HepG2 (cell line): ENCODE results near the gene USP7. TPM values are rescaled to one million over a fixed set of nuclear protein-coding genes. Genes with fewer than 3 reads are reported as not detected.
A peak's percentile ranks its signal among the peaks of the same experiment; 100 is the strongest.

Experiments used
- CC2D1A ChIP-seq: sonication (generic); formaldehyde crosslinking; IDR thresholded peaks from 2 replicates; pipeline ENCODE4 v1.8.1; 2023; ENCODE audit warnings: mild to moderate bottlenecking, missing genetic modification reagents
- ERF ChIP-seq: IDR thresholded peaks from 2 replicates; pipeline ENCODE4 v1.6.1; 2018; ENCODE audit warnings: missing biosample characterization, missing genetic modification reagents
- FOXO4 ChIP-seq: sonication (generic); formaldehyde crosslinking; conservative IDR thresholded peaks from 2 replicates; pipeline ENCODE4 v1.8.1; 2023; ENCODE audit warnings: missing genetic modification reagents
- HOXD1 ChIP-seq: sonication (generic); formaldehyde crosslinking; IDR thresholded peaks from 2 replicates; pipeline ENCODE4 v1.5.0; 2020; ENCODE audit warnings: missing genetic modification reagents
- IKZF5 ChIP-seq: IDR thresholded peaks from 2 replicates; pipeline ENCODE4 v1.6.1; 2018; ENCODE audit warnings: missing genetic modification reagents, mild to moderate bottlenecking, missing compliant biosample characterization
- JARID2 ChIP-seq: sonication (generic); formaldehyde crosslinking; IDR thresholded peaks from 2 replicates; pipeline ENCODE4 v1.8.1; 2023; ENCODE audit warnings: missing genetic modification reagents, inconsistent platforms; ENCODE audit not compliant: insufficient replicate concordance
- JUN ChIP-seq: sonication (generic); formaldehyde crosslinking; IDR thresholded peaks from 2 replicates; pipeline ENCODE4 v1.4.0; 2020; ENCODE audit warnings: mild to moderate bottlenecking, missing genetic modification reagents
- MAFF ChIP-seq: IDR thresholded peaks from 2 replicates; pipeline ENCODE4 v1.6.1; 2011; ENCODE audit warnings: low read depth, low read length, improper control_type of control experiment
- ONECUT2 ChIP-seq: sonication (generic); formaldehyde crosslinking; IDR thresholded peaks from 2 replicates; pipeline ENCODE4 v1.4.0; 2020; ENCODE audit warnings: missing genetic modification reagents
- PRPF4 ChIP-seq: fragments of 200-400 bp; formaldehyde crosslinking; IDR thresholded peaks from 2 replicates; pipeline ENCODE4 v1.6.1; 2016; ENCODE audit warnings: low read length, low read depth; ENCODE audit not compliant: poor library complexity, severe bottlenecking
- SAFB2 ChIP-seq: sonication (generic); formaldehyde crosslinking; IDR thresholded peaks from 2 replicates; pipeline ENCODE4 v1.5.1; 2020; ENCODE audit warnings: missing genetic modification reagents, low read depth, mild to moderate bottlenecking, borderline replicate concordance
- SP1 ChIP-seq, 2 experiments: fragments of 450-650 bp in 1 of 2; sonication (generic) in 1 of 2; formaldehyde crosslinking in 1 of 2; IDR thresholded peaks; 2 replicates each; pipeline versions ENCODE4 v1.4.0 to v1.6.1; 2016 to 2020; ENCODE audit warnings: missing genetic modification reagents in 1 of 2
- ZBTB7B ChIP-seq: sonication (generic); formaldehyde crosslinking; IDR thresholded peaks from 2 replicates; pipeline ENCODE4 v1.4.0; 2020; ENCODE audit warnings: missing genetic modification reagents
- ZHX1 ChIP-seq: sonication (generic); formaldehyde crosslinking; IDR thresholded peaks from 2 replicates; pipeline ENCODE4 v1.8.1; 2022; ENCODE audit warnings: low read depth, mild to moderate bottlenecking, missing genetic modification reagents
- ZNF558 ChIP-seq: sonication (generic); formaldehyde crosslinking; IDR thresholded peaks from 2 replicates; pipeline ENCODE4 v1.9.0; 2022; ENCODE audit warnings: mild to moderate bottlenecking, missing genetic modification reagents, borderline replicate concordance
- ZNF597 ChIP-seq: sonication (generic); formaldehyde crosslinking; IDR thresholded peaks from 2 replicates; pipeline ENCODE4 v1.5.0; 2020; ENCODE audit warnings: missing genetic modification reagents
- ZNF749 ChIP-seq: sonication (generic); formaldehyde crosslinking; IDR thresholded peaks from 2 replicates; pipeline ENCODE4 v1.8.0; 2022; ENCODE audit warnings: mild to moderate bottlenecking, missing genetic modification reagents, moderate library complexity, borderline replicate concordance
- polyA plus RNA-seq, 8 experiments: library from polyadenylated mRNA; depleted of rRNA in 3 of 8; stranded (reverse) in 7 of 8; unstranded in 1 of 8; fragments of >200 nt; fragmentation: Illumina TruSeq in 4 of 8; extraction: Trizol in 4 of 8; gene quantifications; 2 replicates each; pipeline versions ENCODE4 v1.2.1 to v1.2.3, GENCODE V29; 2011 to 2016; ENCODE audit warnings: low read depth in 4 of 8, missing spikeins in 1 of 8, mixed read lengths in 1 of 8; ENCODE audit not compliant: insufficient read depth in 1 of 8
- total RNA-seq, 5 experiments: library from RNA; depleted of rRNA; stranded (reverse); fragments of >200 nt; fragmentation: Illumina TruSeq; extraction: Trizol; gene quantifications; 2 replicates each; pipeline ENCODE4 v1.2.3, GENCODE V29; 2016; ENCODE audit warnings: low read depth in 1 of 5
- TF ChIP-seq, protein P1 (sequence below): sonication (generic); formaldehyde crosslinking; IDR thresholded peaks from 2 replicates; pipeline ENCODE4 v1.8.1; 2023; ENCODE audit warnings: mild to moderate bottlenecking, missing genetic modification reagents
- TF ChIP-seq, protein P2 (sequence below): sonication (generic); formaldehyde crosslinking; IDR thresholded peaks from 2 replicates; pipeline ENCODE4 v1.4.0; 2020; ENCODE audit warnings: missing genetic modification reagents; ENCODE audit errors: not compliant biosample characterization

Gene USP7
- total and polyA plus RNA-seq, 2 of the 13 experiments (the other 11 are each of a cell fraction or from before 2014, with no cell fraction given): 52.5 to 173 TPM

DNA sequence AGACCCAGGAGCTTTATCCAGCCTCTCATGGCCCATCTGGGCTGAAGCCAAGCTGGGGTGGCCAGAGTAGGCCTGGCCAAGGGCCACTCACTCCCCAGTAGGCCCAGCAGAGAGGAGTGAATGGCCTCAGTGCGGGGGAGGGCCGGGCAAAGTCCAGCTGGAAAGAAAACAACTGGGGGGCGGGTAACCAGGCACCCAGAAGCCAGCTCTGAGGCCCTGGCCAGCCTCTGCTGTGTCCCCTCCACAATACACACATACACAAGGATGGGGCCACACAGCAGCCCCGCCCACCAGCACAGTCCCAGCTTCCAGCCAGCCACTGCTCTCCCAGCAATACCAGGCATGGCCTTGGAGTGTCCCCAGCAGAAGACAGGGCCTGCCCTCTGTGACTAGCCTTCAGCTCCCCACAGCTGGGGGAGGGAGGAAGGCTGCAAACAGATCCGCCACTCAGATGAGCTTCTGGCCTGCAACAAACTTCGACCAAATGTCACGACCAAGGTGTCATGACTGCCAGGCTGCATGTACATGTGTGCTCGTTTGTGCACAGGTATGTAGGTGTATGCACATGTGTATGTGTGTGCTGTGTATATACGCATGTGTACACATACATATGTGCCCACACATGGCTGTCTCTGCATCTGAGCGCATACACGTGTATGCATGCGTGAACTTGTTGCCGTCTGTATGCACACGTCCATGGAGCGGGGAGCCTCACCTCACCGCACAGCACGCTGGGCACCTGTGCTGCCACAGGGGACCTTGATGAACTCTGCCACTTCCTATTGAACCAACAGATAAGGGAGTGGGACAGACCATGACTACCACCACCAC lies 99.9 kb downstream of the USP7 start (continued):
- no peak; the same call in 1 of the 2 replicates for TF ChIP-seq ZNF558
- no peak for TF ChIP-seq CC2D1A (CRISPR knock-in tag)
- no peak for TF ChIP-seq SP1 (IDR thresholded peaks at IDR 0.05)
- TF ChIP-seq SP1 (CRISPR knock-in tag; IDR thresholded peaks at IDR 0.05): peak; percentile 91
- TF ChIP-seq ZHX1 (CRISPR knock-in tag): peak; percentile 86
- peak; percentile 58; the same call in 1 of the 2 replicates for TF ChIP-seq ZNF749 (CRISPR knock-in tag)
- TF ChIP-seq ZBTB7B (CRISPR knock-in tag): peak; percentile 99
- peak; percentile 93 for TF ChIP-seq JUN
- TF ChIP-seq HOXD1 (CRISPR knock-in tag): peak; percentile 94; the same call in 1 of the 2 replicates
- TF ChIP-seq JARID2: peak; percentile 74
- no peak for TF ChIP-seq ONECUT2 (CRISPR knock-in tag)
- peak; percentile 99 for TF ChIP-seq ERF (CRISPR knock-in tag)
- TF ChIP-seq PRPF4: no peak
- no peak for TF ChIP-seq FOXO4 (CRISPR knock-in tag)
- TF ChIP-seq IKZF5: peak; percentile 100
- TF ChIP-seq, protein P1, sequence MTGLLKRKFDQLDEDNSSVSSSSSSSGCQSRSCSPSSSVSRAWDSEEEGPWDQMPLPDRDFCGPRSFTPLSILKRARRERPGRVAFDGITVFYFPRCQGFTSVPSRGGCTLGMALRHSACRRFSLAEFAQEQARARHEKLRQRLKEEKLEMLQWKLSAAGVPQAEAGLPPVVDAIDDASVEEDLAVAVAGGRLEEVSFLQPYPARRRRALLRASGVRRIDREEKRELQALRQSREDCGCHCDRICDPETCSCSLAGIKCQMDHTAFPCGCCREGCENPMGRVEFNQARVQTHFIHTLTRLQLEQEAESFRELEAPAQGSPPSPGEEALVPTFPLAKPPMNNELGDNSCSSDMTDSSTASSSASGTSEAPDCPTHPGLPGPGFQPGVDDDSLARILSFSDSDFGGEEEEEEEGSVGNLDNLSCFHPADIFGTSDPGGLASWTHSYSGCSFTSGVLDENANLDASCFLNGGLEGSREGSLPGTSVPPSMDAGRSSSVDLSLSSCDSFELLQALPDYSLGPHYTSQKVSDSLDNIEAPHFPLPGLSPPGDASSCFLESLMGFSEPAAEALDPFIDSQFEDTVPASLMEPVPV (CRISPR knock-in tag): peak; percentile 98
- TF ChIP-seq ZNF597 (CRISPR knock-in tag): no peak
- TF ChIP-seq, protein P2, sequence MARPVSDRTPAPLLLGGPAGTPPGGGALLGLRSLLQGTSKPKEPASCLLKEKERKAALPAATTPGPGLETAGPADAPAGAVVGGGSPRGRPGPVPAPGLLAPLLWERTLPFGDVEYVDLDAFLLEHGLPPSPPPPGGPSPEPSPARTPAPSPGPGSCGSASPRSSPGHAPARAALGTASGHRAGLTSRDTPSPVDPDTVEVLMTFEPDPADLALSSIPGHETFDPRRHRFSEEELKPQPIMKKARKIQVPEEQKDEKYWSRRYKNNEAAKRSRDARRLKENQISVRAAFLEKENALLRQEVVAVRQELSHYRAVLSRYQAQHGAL (CRISPR knock-in tag): no peak
- TF ChIP-seq MAFF: 0 out of 2 replicates have a peak, but pooled peaks have one; percentile 8
- peak; percentile 37; the same call in 1 of the 2 replicates for TF ChIP-seq SAFB2
